ENCODE measurements around the gene VSNL1.

VSNL1 gene

GRCh38 chr2:17580319-17580715 is 39.8 kb downstream of the VSNL1 start:
- TF ChIP-seq CTCF (IDR thresholded peaks at IDR 0.05; ENCODE audit: borderline replicate concordance, insufficient read depth, low read depth, low read length) = no peak
- H3K4me3 ChIP-seq (ENCODE audit: low read depth, low read length) = no peak overlapping the region

GRCh38 chr2:17581831-17582230 is 41.3 kb downstream of the VSNL1 start:
- no peak for TF ChIP-seq CTCF (IDR thresholded peaks at IDR 0.05; ENCODE audit: borderline replicate concordance, insufficient read depth, low read depth, low read length)
- H3K4me3 ChIP-seq (ENCODE audit: low read depth, low read length) = no peak overlapping the region

GRCh38 chr2:17583166-17583565 is 42.7 kb downstream of the VSNL1 start:
- TF ChIP-seq CTCF (IDR thresholded peaks at IDR 0.05; ENCODE audit: borderline replicate concordance, insufficient read depth, low read depth, low read length) = no peak
- H3K4me3 ChIP-seq (ENCODE audit: low read depth, low read length) = no peak overlapping the region

DNA sequence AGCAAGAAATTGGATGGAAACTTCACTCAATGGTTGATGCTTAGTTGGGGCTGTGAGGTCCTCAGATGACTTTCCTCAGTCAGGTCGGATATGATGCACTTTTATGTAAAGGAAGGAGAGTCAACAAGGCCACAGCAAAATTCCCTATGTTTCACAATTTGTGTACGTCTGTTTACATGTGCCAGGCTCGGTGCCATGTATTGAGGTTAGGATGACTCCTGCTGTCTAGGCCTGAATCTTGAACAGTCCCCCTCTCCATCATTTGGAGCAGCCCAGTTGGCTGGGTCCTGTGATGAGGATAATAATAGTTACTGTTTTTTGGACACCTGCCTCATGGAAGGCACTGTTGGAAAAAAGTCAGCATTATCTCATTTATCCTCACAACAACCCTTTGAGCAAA is 43.1 kb downstream of the VSNL1 start:
- no peak overlapping the region for H3K4me3 ChIP-seq (ENCODE audit: low read depth, low read length)

DNA sequence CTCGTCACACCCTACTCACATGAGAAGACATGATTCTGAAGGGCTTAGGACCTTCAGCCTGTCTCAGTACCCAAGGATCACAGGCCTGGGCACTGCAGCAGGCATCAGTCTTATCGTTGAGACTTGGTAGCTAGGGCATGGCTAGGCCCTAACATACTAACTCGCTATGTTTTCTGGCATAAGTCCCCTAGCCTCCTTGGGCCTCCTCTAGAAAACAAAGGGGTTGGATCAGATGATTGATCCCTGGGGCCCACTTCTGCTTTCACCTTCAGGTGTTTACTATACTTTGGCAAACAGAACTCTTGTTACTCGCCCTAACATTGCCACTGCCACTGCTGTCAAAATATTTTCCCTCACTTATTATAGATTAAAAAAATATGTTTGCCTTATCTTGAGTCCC is 44.2 kb downstream of the VSNL1 start:
- no peak overlapping the region for H3K4me3 ChIP-seq (ENCODE audit: low read depth, low read length)
- no peak for TF ChIP-seq CTCF (IDR thresholded peaks at IDR 0.05; ENCODE audit: borderline replicate concordance, insufficient read depth, low read depth, low read length)

More for the DNA sequence above, 43.1 kb downstream of the VSNL1 start:
- no peak for TF ChIP-seq CTCF (IDR thresholded peaks at IDR 0.05; ENCODE audit: borderline replicate concordance, insufficient read depth, low read depth, low read length)

DNA sequence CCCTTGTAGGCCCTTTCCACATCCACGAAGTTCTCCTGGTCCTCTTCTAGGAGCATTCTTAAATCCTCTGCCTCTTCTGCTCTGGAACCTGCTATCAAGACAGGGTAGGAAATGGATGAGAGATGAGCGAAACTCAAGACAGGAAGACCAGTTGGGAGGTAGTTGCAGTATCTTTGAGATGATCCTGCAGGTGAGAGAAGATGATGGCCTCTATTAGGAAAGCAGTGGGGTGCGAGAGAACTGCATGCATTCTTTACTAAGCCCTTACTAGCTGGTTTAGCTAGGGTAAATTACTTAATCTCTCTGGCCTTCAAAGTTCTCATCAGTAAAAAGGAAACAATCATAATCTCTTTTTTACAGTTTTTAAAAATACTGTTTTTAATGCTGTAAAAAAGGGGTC is 47.0 kb downstream of the VSNL1 start:
- TF ChIP-seq CTCF (IDR thresholded peaks at IDR 0.05; ENCODE audit: borderline replicate concordance, insufficient read depth, low read depth, low read length) = no peak
- H3K4me3 ChIP-seq (ENCODE audit: low read depth, low read length) = no peak overlapping the region

- H3K4me3 ChIP-seq (ENCODE audit: low read depth, low read length) = no peak overlapping the region
- no peak for TF ChIP-seq CTCF (IDR thresholded peaks at IDR 0.05; ENCODE audit: borderline replicate concordance, insufficient read depth, low read depth, low read length)
These were observed 47.5 kb downstream of the VSNL1 start for GRCh38 chr2:17588031-17588430.
